HG03565 (cell line): ENCODE results near the gene SGCA.

Source experiments
- ATAC-seq: cut with Tn5 transposase; IDR thresholded peaks from one replicate; pipeline ENCODE4 v1.9.1; 2021; ENCODE audit warnings: mild to moderate bottlenecking, moderate library complexity; ENCODE audit not compliant: unreplicated experiment

The SGCA gene

DNA sequence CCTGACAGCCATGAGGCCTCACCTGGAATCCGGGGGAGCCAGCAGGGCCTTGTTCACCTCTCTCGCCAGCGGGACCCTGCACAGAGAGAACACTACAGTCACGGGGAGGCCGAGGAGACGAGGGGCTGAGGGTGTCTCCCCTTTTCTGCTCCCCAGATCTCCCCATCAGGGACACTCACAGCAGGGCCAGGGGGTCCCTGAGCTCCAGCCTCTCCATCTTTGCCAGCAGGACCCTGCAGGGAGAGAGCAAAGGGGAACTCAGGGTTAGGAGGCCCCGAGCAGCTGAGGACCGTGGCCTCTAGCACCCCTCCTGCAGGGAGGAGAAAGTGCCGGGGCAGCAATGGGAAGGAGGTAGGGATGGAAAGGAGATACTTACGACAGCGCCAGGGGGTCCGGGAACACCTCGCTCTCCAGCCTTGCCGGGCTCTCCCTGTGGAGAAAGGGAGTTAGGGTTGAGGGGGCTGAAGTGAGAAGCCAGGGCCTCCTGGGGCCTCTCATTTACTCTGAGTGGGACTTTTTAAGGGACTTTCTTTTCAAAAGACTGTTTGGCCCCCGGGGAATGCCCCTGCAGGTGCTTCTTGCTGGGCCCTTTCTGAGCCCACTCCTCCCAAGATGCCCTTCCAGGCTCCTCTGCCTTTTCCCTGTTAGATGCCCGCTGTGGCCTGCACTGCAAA is 26.9 kb downstream of the SGCA start:
- no peak for ATAC-seq

DNA sequence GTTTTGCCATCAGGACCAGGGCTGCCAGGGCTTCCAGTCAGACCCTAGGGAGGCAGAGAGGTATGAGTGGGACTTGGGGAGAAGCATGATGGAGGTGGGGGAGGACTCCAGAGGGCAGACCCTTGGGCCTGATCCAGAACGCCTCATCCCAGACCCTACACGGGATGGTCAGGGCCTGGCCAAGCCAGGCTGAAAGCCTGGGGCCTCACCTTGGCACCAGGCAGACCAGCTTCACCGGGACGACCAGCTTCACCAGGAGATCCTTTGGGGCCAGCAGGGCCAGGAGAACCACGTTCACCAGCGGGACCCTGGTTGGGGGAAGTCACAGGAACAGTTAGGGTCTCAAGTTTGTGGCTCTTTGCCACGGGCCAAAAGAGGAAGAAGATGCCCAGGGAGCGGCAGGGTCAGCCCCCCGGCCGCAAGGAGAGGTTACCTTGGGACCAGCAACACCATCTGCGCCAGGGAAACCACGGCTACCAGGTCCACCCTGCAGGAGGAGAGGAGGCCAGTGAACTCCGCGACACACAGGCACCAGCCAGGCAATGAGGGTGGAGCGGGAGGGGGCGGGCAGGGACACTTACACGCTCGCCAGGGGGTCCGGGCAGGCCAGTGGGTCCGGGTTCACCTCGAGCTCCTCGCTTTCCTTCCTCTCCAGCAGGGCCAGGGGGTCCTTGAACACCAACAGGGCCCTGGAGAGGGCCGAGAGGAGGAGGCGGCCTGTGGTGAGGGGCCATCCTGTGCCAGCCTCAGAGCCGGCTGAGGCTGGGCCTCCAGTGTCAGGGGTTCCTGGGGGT is 28.5 kb downstream of the SGCA start:
- no peak for ATAC-seq

DNA sequence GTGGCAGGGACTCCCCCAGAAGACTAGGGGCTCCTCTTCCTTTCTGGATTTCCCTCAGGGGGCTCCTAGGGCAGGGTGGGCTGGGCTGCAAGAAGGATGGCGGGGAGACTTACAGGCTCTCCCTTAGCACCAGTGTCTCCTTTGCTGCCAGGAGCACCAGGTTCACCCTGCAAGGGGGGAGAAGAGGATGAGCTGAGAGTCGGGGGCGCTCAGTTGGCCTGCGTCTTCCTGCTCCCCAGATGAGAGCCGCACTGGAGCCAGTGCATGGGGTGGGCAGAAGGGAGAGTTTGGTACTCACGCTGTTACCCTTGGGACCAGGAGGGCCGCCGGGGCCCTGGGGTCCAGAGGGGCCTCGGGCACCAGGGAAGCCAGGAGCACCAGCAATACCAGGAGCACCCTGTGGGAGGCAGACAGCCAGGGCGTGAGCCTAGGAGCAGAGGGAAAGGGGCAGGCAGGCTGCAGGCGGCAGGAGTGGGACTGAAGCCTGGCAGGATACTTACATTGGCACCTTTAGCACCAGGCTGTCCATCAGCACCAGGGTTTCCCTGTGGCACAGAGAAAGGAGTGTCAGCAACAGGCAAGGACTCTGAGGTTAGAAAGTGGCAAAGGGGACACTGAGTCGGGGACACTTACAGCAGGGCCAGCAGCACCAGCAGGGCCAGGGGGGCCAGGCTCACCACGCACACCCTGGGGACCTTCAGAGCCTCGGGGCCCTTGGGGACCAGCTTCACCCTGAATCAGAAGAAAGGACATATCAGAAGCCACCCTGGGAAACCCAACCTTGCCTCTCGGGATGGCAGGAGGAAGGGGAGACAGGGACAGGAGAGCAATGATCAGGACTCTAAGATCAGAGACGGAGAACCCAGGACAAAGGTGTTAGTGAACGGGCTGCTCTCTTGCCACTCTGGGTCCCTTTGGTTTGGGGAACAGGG is 29.4 kb downstream of the SGCA start:
- ATAC-seq: no peak

DNA sequence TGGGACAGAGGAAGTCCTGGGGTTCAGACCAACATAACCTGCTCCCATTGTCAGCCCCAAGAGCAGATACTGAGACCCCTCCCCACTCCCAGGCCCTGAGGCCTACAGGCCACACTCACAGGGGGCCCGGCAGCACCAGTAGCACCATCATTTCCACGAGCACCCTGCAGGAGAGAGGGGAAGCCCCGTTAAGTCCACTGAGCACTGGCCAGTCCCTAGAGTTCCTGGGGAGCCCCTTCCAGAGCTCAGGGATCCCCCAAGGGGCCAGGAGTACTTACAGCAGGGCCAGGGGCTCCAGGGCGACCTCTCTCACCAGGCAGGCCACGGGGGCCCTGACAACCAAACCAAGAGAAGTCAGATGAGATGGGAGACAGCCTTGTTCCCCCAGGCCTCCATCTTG is 30.2 kb downstream of the SGCA start:
- ATAC-seq: no peak

GRCh38 chr17:50196826-50197225 is 31.0 kb downstream of the SGCA start:
- no peak for ATAC-seq

GRCh38 chr17:50198026-50198669 is 32.3 kb downstream of the SGCA start:
- ATAC-seq: no peak

GRCh38 chr17:50199211-50199802 is 33.5 kb downstream of the SGCA start:
- no peak for ATAC-seq

GRCh38 chr17:50199803-50200456 is 34.1 kb downstream of the SGCA start:
- ATAC-seq: peak; percentile 6

DNA sequence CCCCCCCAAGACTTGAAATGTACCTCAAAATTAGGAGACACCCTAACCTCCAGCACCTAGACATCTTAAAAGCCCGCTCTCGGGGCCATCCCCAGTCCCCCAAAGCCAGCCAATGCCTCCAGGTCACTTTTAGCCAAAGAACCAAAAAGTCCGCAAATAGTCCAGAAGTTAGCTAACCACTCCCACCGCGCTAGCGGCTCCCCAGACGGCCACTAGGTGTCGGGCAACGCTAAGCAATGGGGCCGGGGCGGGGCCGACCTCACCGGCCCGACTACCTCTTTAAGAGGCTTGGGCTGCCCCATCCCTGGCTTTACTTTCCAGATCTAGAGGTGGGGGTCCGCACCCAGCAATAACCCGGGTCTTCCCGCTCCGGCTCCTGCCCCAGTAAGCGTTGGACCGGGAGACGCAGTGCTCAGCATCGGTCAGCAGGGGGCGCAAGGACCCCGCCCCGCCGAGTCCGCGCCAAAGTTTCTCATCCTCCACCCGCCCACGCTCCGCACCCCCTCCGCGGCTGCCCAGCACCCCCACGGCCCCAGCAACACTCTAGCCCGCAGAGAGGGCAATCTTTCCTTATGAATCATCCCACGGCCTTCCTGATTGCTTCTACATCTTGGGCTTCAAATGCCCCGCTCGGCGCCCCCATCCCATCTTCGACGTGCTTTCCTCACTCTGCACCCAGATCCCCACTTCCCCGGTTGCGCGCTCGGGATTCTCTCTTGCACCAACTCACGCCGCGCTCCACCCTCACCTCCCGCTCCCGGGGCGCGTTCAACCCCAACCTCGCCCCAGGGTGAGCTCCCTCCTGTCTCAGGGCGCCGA is 34.9 kb downstream of the SGCA start:
- peak; percentile 58 for ATAC-seq

- no peak for ATAC-seq
These were observed 35.6 kb downstream of the SGCA start, which contains the start of gene COL1A1 for GRCh38 chr17:50201276-50201854. COL1A1 (minus strand) TSS chr17:50201631; CDS start chr17:50201513, 118 bp downstream.

DNA sequence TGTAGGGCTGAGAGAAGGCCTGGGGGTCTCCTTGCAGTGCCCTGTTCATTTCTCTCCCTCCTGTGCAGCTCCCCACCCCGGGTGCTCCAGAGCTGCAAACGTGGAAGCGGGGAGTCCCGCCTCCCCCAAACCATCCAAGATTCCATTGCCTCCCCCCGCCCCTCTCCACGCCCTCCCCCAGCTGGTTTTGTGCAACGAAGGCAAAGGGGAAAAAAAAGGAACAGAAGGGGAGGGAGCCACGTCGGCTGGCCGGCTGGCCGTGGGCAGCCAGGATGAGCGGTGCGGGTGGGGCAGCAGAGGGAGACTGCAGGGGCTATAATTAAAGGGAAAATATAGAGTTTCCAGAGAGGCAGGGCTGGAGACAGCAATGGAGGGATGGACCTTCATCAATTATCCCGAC is 37.3 kb downstream of the SGCA start:
- no peak for ATAC-seq

GRCh38 chr17:50203604-50204345 is 38.0 kb downstream of the SGCA start:
- ATAC-seq: no peak

DNA sequence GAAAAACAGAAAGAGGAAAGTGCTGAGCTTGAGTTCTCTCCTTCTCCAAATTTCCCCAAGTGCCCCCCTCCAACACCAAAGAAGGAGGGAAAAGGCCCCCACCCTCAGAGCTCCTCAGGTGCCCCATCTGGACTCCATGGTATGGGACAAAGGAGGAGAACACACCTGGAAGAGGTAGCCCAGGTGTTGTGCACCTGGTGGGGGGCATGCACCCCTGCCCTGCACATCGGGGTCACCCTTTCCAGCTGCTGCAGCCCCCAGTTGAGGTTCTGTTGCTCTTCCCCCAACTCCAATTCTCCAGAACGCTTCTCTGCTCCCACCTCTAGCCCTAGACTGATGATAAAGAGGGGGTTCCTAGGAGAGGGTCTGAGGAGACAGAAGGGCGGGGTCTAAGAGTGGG is 38.6 kb downstream of the SGCA start:
- no peak for ATAC-seq

- ATAC-seq: no peak
These were observed 39.5 kb downstream of the SGCA start for GRCh38 chr17:50205111-50205962.

- ATAC-seq: no peak
These were observed 40.2 kb downstream of the SGCA start for GRCh38 chr17:50205963-50206505.

GRCh38 chr17:50206604-50207293 is 40.9 kb downstream of the SGCA start:
- no peak for ATAC-seq
